HEK293T (cell line): ENCODE data around the gene LASP1NB.
"Not testable (repeated sequence)": the region's sequence is repeated elsewhere in the genome, so short reads cannot be mapped to it uniquely, and the experiment has no call there.

ENCODE experiments used
- CTCF ChIA-PET: fragments of 350-600 bp; formaldehyde crosslinking; extraction: SDS; loops from one replicate; lab custom pipeline; 2021; ENCODE audit warnings: antibody characterized with exemption, inconsistent platforms; lab: Yijun Ruan, JAX
- POLR2A ChIA-PET: fragments of 350-600 bp; formaldehyde crosslinking; extraction: SDS; loops from one replicate; lab custom pipeline; 2020; ENCODE audit warnings: antibody characterized with exemption, inconsistent platforms; lab: Yijun Ruan, JAX
- DNase-seq: peaks from one replicate; pipeline ENCODE4 v3.0.0; 2012; ENCODE audit warnings: mixed read lengths; ENCODE audit errors: extremely low spot score
- ARNT ChIP-seq: fragments of 450-650 bp; IDR thresholded peaks from 2 replicates; pipeline ENCODE4 v1.6.1; 2017; ENCODE audit warnings: mild to moderate bottlenecking
- BHLHE40 ChIP-seq: fragments of 450-650 bp; IDR thresholded peaks from 2 replicates; pipeline ENCODE4 v1.6.1; 2016; ENCODE audit warnings: mild to moderate bottlenecking, moderate library complexity, borderline replicate concordance
- CTBP1 ChIP-seq: fragments of 450-650 bp; IDR thresholded peaks from 2 replicates; pipeline ENCODE4 v1.6.1; 2016; ENCODE audit warnings: borderline replicate concordance
- ELF4 ChIP-seq: fragments of 450-650 bp; IDR thresholded peaks from 2 replicates; pipeline ENCODE4 v1.6.1; 2017; ENCODE audit warnings: antibody characterized with exemption
- FOXA1 ChIP-seq: fragments of 450-650 bp; IDR thresholded peaks from 2 replicates; pipeline ENCODE4 v1.6.1; 2016; ENCODE audit warnings: mild to moderate bottlenecking
- FOXK2 ChIP-seq: fragments of 450-650 bp; IDR thresholded peaks from 2 replicates; pipeline ENCODE4 v1.6.1; 2016; ENCODE audit warnings: mild to moderate bottlenecking
- FOXM1 ChIP-seq: fragments of 450-650 bp; IDR thresholded peaks from 2 replicates; pipeline ENCODE4 v1.6.1; 2017; ENCODE audit warnings: mild to moderate bottlenecking, borderline replicate concordance
- HDGF ChIP-seq: fragments of 450-650 bp; IDR thresholded peaks from 2 replicates; pipeline ENCODE4 v1.6.1; 2017; ENCODE audit warnings: antibody characterized with exemption, borderline replicate concordance
- L3MBTL2 ChIP-seq: fragments of 450-650 bp; conservative IDR thresholded peaks from 2 replicates; pipeline ENCODE4 v1.6.1; 2016; ENCODE audit warnings: mild to moderate bottlenecking
- LEF1 ChIP-seq: fragments of 450-650 bp; IDR thresholded peaks from 2 replicates; pipeline ENCODE4 v1.6.1; 2017; ENCODE audit warnings: mild to moderate bottlenecking, borderline replicate concordance
- NFRKB ChIP-seq: fragments of 450-650 bp; IDR thresholded peaks from 2 replicates; pipeline ENCODE4 v1.6.1; 2016; ENCODE audit warnings: mild to moderate bottlenecking, moderate library complexity
- SP1 ChIP-seq: fragments of 450-650 bp; IDR thresholded peaks from 2 replicates; pipeline ENCODE4 v1.6.1; 2017
- SUZ12 ChIP-seq: fragments of 450-650 bp; IDR thresholded peaks from 2 replicates; pipeline ENCODE4 v1.6.1; 2016; ENCODE audit warnings: mild to moderate bottlenecking
- TARDBP ChIP-seq: fragments of 450-650 bp; IDR thresholded peaks from 2 replicates; pipeline ENCODE4 v1.6.1; 2016
- ZNF384 ChIP-seq: fragments of 450-650 bp; IDR thresholded peaks from 2 replicates; pipeline ENCODE4 v1.6.1; 2016
- TF ChIP-seq, protein P1 (sequence below): fragments of 450-650 bp; IDR thresholded peaks from 2 replicates; pipeline ENCODE4 v1.6.1; 2016

Gene LASP1NB

DNA sequence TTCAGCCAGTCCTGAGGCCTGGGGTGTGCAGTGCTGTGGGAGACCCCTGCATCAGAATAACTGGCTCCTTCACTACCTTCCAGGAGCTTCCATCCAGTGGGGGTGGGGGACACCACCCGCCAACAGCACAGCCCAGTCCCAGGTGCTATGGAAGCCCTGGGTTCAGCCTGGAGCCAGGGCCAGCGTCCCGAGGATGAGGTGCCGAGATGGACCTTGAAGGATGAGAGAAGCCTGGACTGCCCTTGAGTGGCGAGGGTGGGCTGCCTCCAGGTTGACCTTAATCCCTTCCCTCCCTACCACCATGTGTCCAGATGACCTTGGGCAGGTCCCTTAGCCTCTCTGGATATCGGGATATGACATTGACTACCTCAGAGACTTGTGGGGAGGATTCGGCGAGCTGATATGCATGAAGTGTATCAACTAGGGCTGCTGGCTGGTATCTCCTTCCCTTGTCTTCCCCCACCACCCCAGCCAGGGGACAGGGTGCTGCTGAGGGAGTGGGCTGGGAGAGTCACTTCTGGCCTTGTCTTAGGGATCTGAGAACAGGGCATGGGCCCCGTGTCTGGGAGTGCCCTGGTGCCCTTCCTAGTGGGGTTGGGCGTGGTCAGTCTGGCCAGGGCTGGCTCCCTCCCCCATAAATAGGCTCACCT is 14.2 kb upstream of the LASP1NB start:
- no peak for DNase-seq
- ChIA-PET POLR2A (interaction anchor here (1.4 kb wide), 1 partner anchor 58 kb away, joined by 6 read pairs; the partner anchor contains the start of gene RPL23), CTCF (no interaction called here)
- no peak for TF ChIP-seq SP1
- TF ChIP-seq NFRKB: no peak
- no peak for TF ChIP-seq LEF1
- TF ChIP-seq HDGF: no peak
- TF ChIP-seq FOXM1: no peak
- no peak for TF ChIP-seq CTBP1
- TF ChIP-seq, protein P1, sequence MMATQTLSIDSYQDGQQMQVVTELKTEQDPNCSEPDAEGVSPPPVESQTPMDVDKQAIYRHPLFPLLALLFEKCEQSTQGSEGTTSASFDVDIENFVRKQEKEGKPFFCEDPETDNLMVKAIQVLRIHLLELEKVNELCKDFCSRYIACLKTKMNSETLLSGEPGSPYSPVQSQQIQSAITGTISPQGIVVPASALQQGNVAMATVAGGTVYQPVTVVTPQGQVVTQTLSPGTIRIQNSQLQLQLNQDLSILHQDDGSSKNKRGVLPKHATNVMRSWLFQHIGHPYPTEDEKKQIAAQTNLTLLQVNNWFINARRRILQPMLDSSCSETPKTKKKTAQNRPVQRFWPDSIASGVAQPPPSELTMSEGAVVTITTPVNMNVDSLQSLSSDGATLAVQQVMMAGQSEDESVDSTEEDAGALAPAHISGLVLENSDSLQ: no peak
- TF ChIP-seq SUZ12: no peak
- TF ChIP-seq ARNT: no peak
- no peak for TF ChIP-seq L3MBTL2
- TF ChIP-seq BHLHE40: no peak

DNA sequence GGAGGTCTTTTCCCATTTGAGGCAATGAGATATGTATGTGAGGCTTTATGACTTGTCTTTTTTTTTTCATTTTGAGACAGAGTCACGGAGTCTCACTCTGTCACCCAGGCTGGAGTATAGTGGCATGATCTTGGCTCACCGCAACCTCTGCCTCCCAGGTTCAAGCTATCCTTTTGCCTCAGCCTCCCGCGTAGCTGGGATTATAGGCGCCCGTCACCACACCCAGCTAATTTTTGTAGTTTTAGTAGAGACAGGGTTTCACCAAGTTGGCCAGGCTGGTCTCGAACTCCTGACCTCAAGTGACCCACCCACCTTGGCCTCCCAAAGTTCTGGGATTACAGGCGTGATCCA is 13.7 kb upstream of the LASP1NB start:
- POLR2A ChIA-PET, DNase-seq, CTCF ChIA-PET: not testable (repeated sequence)

DNA sequence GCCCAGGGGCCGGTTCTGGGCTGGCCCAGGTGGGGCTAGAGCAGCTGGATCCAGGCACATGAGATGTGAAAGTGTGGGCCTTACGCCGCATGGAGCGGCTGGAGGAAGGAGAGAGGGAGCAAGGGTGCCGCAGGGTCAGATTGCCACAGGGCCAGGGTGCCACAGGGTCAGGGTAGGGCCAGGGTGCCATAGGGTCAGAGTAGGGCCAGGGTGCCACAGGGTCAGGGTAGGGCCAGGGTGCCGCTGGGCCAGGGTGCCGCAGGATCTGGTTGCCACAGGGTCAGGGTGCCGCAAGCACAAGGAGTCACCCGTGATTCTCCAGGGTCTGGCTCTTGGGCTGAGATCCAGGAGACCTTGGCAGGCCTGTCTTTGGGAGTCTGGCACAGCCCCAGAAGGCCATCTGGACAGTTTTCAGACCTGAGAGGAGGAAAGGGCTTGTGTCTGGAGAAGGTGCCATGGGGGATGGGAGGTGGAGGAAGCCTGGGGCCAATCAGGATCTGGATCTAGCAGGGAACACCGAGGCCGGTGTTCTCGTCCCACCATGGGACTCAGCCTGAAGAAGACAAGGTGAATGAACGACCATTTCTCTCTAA is 13.1 kb upstream of the LASP1NB start:
- TF ChIP-seq BHLHE40: no peak
- no peak for TF ChIP-seq ELF4
- TF ChIP-seq, protein P1: no peak
- no peak for TF ChIP-seq CTBP1
- TF ChIP-seq ARNT: no peak
- no peak for TF ChIP-seq FOXA1
- TF ChIP-seq ZNF384: no peak
- TF ChIP-seq HDGF: no peak
- CTCF ChIA-PET: no interaction called here

DNA sequence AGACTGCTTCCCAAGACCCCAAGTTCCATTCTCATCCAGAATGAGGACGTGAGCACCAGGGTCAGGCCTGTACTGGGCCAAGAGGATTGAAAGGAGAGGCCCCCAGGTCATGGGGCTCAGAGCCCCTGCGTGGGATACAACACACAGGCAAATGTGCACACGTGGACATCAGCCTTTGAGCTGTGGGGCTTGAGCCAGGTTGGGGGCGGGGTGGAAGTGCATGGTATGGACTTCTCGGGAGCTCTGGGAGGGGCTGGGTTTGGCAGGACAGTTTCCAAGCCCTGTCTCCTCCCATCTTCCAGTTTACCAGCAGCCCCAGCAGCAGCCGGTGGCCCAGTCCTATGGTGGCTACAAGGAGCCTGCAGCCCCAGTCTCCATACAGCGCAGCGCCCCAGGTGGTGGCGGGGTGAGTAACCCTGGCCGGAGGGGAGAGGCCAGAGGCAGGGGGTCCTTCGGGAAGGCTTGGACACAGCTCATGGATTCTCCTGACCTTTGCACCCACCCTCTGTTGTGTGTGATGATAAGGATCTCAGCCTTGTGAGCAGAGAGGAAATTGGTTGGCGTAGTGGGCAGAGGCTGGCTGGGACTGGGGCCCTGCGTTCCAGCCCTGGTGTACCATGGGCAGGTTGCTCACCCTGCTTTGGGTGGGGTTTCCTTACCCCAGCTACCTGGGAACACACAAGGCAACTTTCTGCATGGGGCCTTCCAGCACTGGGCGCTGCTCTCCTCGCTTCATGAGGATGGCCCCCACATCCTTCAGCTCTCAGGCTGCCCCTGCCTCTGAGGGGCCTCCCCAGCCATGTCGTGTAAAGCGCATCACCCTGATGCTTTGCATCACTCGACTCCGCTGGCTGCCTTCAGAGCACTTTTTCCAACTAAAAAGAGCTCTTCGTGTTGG is 10.4 kb upstream of the LASP1NB start:
- ChIA-PET POLR2A (no interaction called here), CTCF (no interaction called here)
- DNase-seq: no peak
- TF ChIP-seq L3MBTL2 (no peak), ZNF384 (no peak), CTBP1 (no peak), FOXM1 (no peak), FOXA1 (no peak), FOXK2 (no peak), SUZ12 (no peak), BHLHE40 (no peak), ARNT (no peak), HDGF (no peak), SP1 (no peak), LEF1 (no peak)

More for the DNA sequence above, 13.1 kb upstream of the LASP1NB start:
- POLR2A ChIA-PET: no interaction called here
- no peak for DNase-seq

DNA sequence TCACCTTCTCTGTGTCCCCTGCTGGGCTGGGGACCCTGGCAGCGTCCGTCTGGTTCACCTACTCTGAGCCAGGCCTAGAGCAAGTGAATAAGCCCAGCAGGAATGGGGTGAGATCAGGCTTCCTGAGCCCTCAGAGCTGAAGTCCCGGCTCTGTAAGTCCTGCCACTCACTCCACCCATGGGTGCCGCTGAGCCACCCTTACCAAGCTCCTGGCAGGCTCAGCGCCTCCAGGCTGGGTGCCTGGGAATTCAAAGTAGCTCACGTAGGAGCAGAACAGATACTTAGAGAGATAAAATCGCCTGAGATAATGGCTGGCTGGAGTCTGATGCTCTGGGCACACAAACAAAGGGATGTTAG is 9.8 kb upstream of the LASP1NB start:
- POLR2A ChIA-PET: interaction anchor here (1.5 kb wide), 1 partner anchor 62 kb away, joined by 4 read pairs; the partner anchor contains the start of gene RPL23
- no peak for DNase-seq
- no peak for TF ChIP-seq HDGF
- TF ChIP-seq TARDBP: no peak
- TF ChIP-seq FOXM1: no peak
- no peak for TF ChIP-seq LEF1
- no peak for TF ChIP-seq FOXA1
- no peak for TF ChIP-seq SP1
- no peak for TF ChIP-seq ZNF384
- no peak for TF ChIP-seq NFRKB
- TF ChIP-seq BHLHE40: no peak
- TF ChIP-seq ELF4: no peak
- TF ChIP-seq L3MBTL2: no peak
- no peak for TF ChIP-seq FOXK2
- no peak for TF ChIP-seq ARNT
- TF ChIP-seq SUZ12: no peak
- no peak for TF ChIP-seq CTBP1
- CTCF ChIA-PET: no interaction called here

DNA sequence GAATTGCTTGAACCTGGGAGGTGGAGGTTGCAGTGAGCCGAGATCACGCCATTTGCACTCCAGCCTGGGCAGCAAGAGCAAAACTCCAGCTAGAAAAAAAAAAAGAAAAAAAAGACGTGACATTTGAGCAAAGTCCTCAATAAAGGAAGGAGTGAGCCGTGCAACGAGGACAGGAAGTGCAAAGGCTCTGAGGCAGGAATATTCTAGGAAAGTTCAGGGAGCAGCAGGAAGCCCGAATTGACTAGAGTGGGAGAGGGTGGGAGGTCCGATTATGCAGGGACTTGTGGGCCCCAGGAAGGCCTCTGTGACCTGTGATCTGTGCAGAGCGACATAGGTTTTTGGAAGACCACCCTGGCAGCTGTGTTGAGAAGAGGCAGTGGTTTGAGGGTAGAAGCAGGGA is 8.6 kb upstream of the LASP1NB start:
- POLR2A ChIA-PET: interaction anchor here (1.3 to 1.5 kb wide), 2 partner anchors 47 to 63 kb away, joined by 4 to 5 read pairs; partner anchors contain the start of genes LASP1 and RPL23
- TF ChIP-seq BHLHE40 (no peak), TARDBP (no peak), NFRKB (no peak), ZNF384 (no peak), CTBP1 (no peak), SP1 (no peak), ARNT (no peak), L3MBTL2 (no peak), FOXK2 (no peak), ELF4 (no peak), SUZ12 (no peak), LEF1 (no peak)
- DNase-seq: no peak
- CTCF ChIA-PET: interaction anchor here (0.6 to 1.4 kb wide), 5 partner anchors 12 to 364 kb away, joined by 3 to 5 read pairs (median 3); partner anchors contain the start of gene CWC25
